SW 1271 (cell line): ENCODE measurements around the gene STN1.
A peak's percentile ranks its signal among the peaks of the same experiment; 100 is the strongest.
"Not testable (repeated sequence)": the region's sequence is repeated elsewhere in the genome, so short reads cannot be mapped to it uniquely, and the experiment has no call there.

Source experiments
- DNase-seq, 2 experiments: peaks; one replicate each; lab custom pipeline; 2025; lab: John Stamatoyannopoulos, UW

STN1 gene

GRCh38 chr10:103861505-103861904 lies 56.5 kb downstream of the STN1 start:
- no peak for DNase-seq

- DNase-seq: peak in 1 of 2 experiments; percentile 12
Measured at GRCh38 chr10:103859161-103860086, 58.6 kb downstream of the STN1 start.

- DNase-seq: no peak
Measured at GRCh38 chr10:103858360-103858759, 59.6 kb downstream of the STN1 start.

GRCh38 chr10:103856797-103857170 lies 61.2 kb downstream of the STN1 start:
- DNase-seq: no peak

- no peak for DNase-seq
Measured at GRCh38 chr10:103855852-103856796, 61.9 kb downstream of the STN1 start.

- no peak for DNase-seq
Measured at GRCh38 chr10:103855424-103855823, 62.6 kb downstream of the STN1 start, which contains the start of gene SH3PXD2A. SH3PXD2A (minus strand) TSS chr10:103855576; CDS start chr10:103855266, 310 bp downstream.

- DNase-seq: no peak
Measured at GRCh38 chr10:103854686-103855391, 63.1 kb downstream of the STN1 start.

- no peak for DNase-seq
Measured at GRCh38 chr10:103854265-103854685, 63.7 kb downstream of the STN1 start.

GRCh38 chr10:103853428-103854264 lies 64.3 kb downstream of the STN1 start:
- no peak for DNase-seq

GRCh38 chr10:103852856-103853255 lies 65.1 kb downstream of the STN1 start:
- DNase-seq: no peak

- no peak for DNase-seq
Measured at GRCh38 chr10:103852189-103852711, 65.7 kb downstream of the STN1 start.

- DNase-seq: no peak
Measured at GRCh38 chr10:103851261-103851660, 66.7 kb downstream of the STN1 start.

- DNase-seq: no peak
Measured at GRCh38 chr10:103850572-103850895, 67.5 kb downstream of the STN1 start.

GRCh38 chr10:103849880-103850571 lies 68.0 kb downstream of the STN1 start:
- DNase-seq: no peak

- no peak for DNase-seq
Measured at GRCh38 chr10:103849212-103849877, 68.6 kb downstream of the STN1 start.

- no peak for DNase-seq
Measured at GRCh38 chr10:103847909-103848468, 70.0 kb downstream of the STN1 start.

GRCh38 chr10:103847346-103847745 lies 70.6 kb downstream of the STN1 start:
- DNase-seq: no peak

GRCh38 chr10:103845972-103846371 lies 72.0 kb downstream of the STN1 start:
- no peak for DNase-seq

- not testable (repeated sequence) for DNase-seq
Measured at GRCh38 chr10:103845346-103845745, 72.6 kb downstream of the STN1 start.
